ENCODE measurements around the gene KCNT2.

GRCh38 chr1:196323869-196324268 is 284.4 kb downstream of the KCNT2 start:
- TF ChIP-seq, protein P1, sequence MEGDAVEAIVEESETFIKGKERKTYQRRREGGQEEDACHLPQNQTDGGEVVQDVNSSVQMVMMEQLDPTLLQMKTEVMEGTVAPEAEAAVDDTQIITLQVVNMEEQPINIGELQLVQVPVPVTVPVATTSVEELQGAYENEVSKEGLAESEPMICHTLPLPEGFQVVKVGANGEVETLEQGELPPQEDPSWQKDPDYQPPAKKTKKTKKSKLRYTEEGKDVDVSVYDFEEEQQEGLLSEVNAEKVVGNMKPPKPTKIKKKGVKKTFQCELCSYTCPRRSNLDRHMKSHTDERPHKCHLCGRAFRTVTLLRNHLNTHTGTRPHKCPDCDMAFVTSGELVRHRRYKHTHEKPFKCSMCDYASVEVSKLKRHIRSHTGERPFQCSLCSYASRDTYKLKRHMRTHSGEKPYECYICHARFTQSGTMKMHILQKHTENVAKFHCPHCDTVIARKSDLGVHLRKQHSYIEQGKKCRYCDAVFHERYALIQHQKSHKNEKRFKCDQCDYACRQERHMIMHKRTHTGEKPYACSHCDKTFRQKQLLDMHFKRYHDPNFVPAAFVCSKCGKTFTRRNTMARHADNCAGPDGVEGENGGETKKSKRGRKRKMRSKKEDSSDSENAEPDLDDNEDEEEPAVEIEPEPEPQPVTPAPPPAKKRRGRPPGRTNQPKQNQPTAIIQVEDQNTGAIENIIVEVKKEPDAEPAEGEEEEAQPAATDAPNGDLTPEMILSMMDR (IDR thresholded peaks at IDR 0.05): no peak
- no peak for TF ChIP-seq POLR2A (IDR thresholded peaks at IDR 0.05)

All from Peyer's patch (tissue), 4 donors.